Keratinocyte (primary cell): ENCODE data around the gene ZNF280D. TPM values are rescaled to one million over a fixed set of nuclear protein-coding genes. Genes with fewer than 3 reads are reported as not detected.

Source experiments
- DNase-seq: peaks from one replicate; pipeline ENCODE4 v3.0.0-alpha.2; 2011; ENCODE audit warnings: low read depth, missing footprints, low spot score
- FAIRE-seq: peaks from 2 replicates; lab custom pipeline; 2011; peaks lifted over from hg19 to GRCh38; lab: Jason Lieb, UNC
- H2AFZ ChIP-seq: 2 replicates; pipeline ENCODE4 v1.6.0; 2012; ENCODE audit warnings: low read length, control low read depth, inconsistent platforms; ENCODE audit not compliant: control insufficient read depth
- H3K27ac ChIP-seq: 2 replicates; pipeline ENCODE4 v1.5.1; 2011; ENCODE audit warnings: low read length; ENCODE audit not compliant: control insufficient read depth, insufficient read depth
- H3K27me3 ChIP-seq: 3 replicates; pipeline ENCODE4 v1.6.0; 2011; ENCODE audit warnings: low read length; ENCODE audit not compliant: control insufficient read depth, insufficient read depth; ENCODE audit errors: extremely low read depth
- H3K36me3 ChIP-seq, 2 experiments: 2 replicates in 1 of 2; 3 replicates in 1 of 2; pipeline ENCODE4 v1.5.1; 2011; ENCODE audit warnings: low read length in 2 of 2, mild to moderate bottlenecking in 1 of 2; ENCODE audit not compliant: control insufficient read depth in 2 of 2, insufficient read depth in 2 of 2; ENCODE audit errors: extremely low read depth in 1 of 2
- H3K4me1 ChIP-seq: 3 replicates; pipeline ENCODE4 v1.5.1; 2011; ENCODE audit warnings: low read length; ENCODE audit not compliant: control insufficient read depth, insufficient read depth; ENCODE audit errors: extremely low read depth
- H3K4me2 ChIP-seq: 3 replicates; pipeline ENCODE4 v1.6.0; 2011; ENCODE audit warnings: low read depth, low read length; ENCODE audit not compliant: control insufficient read depth, insufficient read depth; ENCODE audit errors: extremely low read depth
- H3K4me3 ChIP-seq, 3 experiments: fragments of 200-600 bp in 1 of 3; sonication (generic) in 1 of 3; 2 replicates in 2 of 3; 3 replicates in 1 of 3; pipeline ENCODE4 v1.5.1; 2011 to 2016; ENCODE audit warnings: low read length in 3 of 3, mild to moderate bottlenecking in 3 of 3, control low read depth in 2 of 3, inconsistent platforms in 1 of 3, low read depth in 1 of 3, mixed read lengths in 1 of 3, mixed run types in 1 of 3, moderate library complexity in 1 of 3; ENCODE audit not compliant: control insufficient read depth in 2 of 3, insufficient read depth in 2 of 3; ENCODE audit errors: extremely low read depth in 1 of 3
- H3K79me2 ChIP-seq: 2 replicates; pipeline ENCODE4 v1.6.0; 2012; ENCODE audit warnings: low read length; ENCODE audit not compliant: control insufficient read depth, insufficient read depth
- H3K9ac ChIP-seq: 3 replicates; pipeline ENCODE4 v1.6.0; 2011; ENCODE audit warnings: low read length; ENCODE audit not compliant: control insufficient read depth, insufficient read depth; ENCODE audit errors: extremely low read depth
- H3K9me1 ChIP-seq: 3 replicates; pipeline ENCODE4 v1.6.0; 2011; ENCODE audit warnings: low read length; ENCODE audit not compliant: control insufficient read depth, insufficient read depth; ENCODE audit errors: extremely low read depth
- H3K9me3 ChIP-seq: 2 replicates; pipeline ENCODE4 v1.5.1; 2012; ENCODE audit warnings: low read depth, low read length; ENCODE audit not compliant: control insufficient read depth
- H4K20me1 ChIP-seq: 3 replicates; pipeline ENCODE4 v1.6.0; 2011; ENCODE audit warnings: low read length; ENCODE audit not compliant: control insufficient read depth, insufficient read depth; ENCODE audit errors: extremely low read depth
- EZH2 ChIP-seq: IDR thresholded peaks from one replicate; pipeline ENCODE4 v1.6.1; 2012; ENCODE audit warnings: inconsistent platforms, mild to moderate bottlenecking, low read length, moderate library complexity
- dilution Hi-C: fragments of 300-500 bp; cut with MboI; formaldehyde crosslinking; loops from one replicate; pipeline ENCODE4 v1.7.0; 2020; ENCODE audit warnings: low sequenced_read_pairs; ENCODE audit not compliant: extremely low pct_ligation_motif_present
- polyA plus RNA-seq, 5 experiments: library from polyadenylated mRNA; depleted of rRNA in 3 of 5; stranded (reverse) in 3 of 5; stranded (forward) in 1 of 5; unstranded in 1 of 5; fragments of >200 nt; gene quantifications; 1 replicate in 1 of 5; 2 replicates in 3 of 5; 3 replicates in 1 of 5; pipeline versions ENCODE4 v1.2.1 to v1.2.3, GENCODE V29; 2011 to 2012; ENCODE audit warnings: missing spikeins in 2 of 5, low read depth in 1 of 5, low replicate concordance in 1 of 5
- TF ChIP-seq, protein P1 (sequence below), 3 experiments: IDR thresholded peaks in 1 of 3; conservative IDR thresholded peaks in 1 of 3; optimal IDR thresholded peaks in 1 of 3; 2 replicates in 2 of 3; 3 replicates in 1 of 3; pipeline versions ENCODE3 to v1.5.1; 2011; ENCODE audit warnings: low read length in 3 of 3, mild to moderate bottlenecking in 3 of 3, moderate library complexity in 2 of 3, control low read depth in 1 of 3, inconsistent platforms in 1 of 3; ENCODE audit not compliant: insufficient read depth in 2 of 3; ENCODE audit errors: extremely low read depth in 1 of 3

ZNF280D gene
- polyA plus RNA-seq, 1 donor (not counting 4 experiments of a cell fraction or from before 2014, with no cell fraction given): 8.7 TPM

- no peak overlapping the region for H3K9ac ChIP-seq
- no peak overlapping the region for H3K4me3 ChIP-seq
- TF ChIP-seq EZH2: no peak
- TF ChIP-seq, protein P1, sequence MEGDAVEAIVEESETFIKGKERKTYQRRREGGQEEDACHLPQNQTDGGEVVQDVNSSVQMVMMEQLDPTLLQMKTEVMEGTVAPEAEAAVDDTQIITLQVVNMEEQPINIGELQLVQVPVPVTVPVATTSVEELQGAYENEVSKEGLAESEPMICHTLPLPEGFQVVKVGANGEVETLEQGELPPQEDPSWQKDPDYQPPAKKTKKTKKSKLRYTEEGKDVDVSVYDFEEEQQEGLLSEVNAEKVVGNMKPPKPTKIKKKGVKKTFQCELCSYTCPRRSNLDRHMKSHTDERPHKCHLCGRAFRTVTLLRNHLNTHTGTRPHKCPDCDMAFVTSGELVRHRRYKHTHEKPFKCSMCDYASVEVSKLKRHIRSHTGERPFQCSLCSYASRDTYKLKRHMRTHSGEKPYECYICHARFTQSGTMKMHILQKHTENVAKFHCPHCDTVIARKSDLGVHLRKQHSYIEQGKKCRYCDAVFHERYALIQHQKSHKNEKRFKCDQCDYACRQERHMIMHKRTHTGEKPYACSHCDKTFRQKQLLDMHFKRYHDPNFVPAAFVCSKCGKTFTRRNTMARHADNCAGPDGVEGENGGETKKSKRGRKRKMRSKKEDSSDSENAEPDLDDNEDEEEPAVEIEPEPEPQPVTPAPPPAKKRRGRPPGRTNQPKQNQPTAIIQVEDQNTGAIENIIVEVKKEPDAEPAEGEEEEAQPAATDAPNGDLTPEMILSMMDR (optimal IDR thresholded peaks at IDR 0.05 in 1 of 3, IDR thresholded peaks at IDR 0.05 in 1 of 3, conservative IDR thresholded peaks at IDR 0.05 in 1 of 3; ENCODE audit: extremely low read depth in 1 of 3, insufficient read depth in 2 of 3, low read length in 3 of 3): no peak
- H3K9me1 ChIP-seq: no peaks in the 10 kb centered on the region
- DNase-seq (no peak), FAIRE-seq (no peak)
- H2AFZ ChIP-seq: no peak overlapping the region
- no peaks in the 10 kb centered on the region for H4K20me1 ChIP-seq
- H3K27me3 ChIP-seq: no peaks in the 10 kb centered on the region
- H3K4me2 ChIP-seq: no peak overlapping the region
- dilution Hi-C loops: loop anchor here (25.0 kb wide), 1 partner anchor 121 kb away; no protein-coding TSS in a partner anchor
- H3K27ac ChIP-seq: no peak overlapping the region
- no peaks in the 10 kb centered on the region for H3K9me3 ChIP-seq
- no peaks in the 10 kb centered on the region for H3K36me3 ChIP-seq
- H3K79me2 ChIP-seq: no peaks in the 10 kb centered on the region
- H3K4me1 ChIP-seq: no peaks in the 10 kb centered on the region
Observed at GRCh38 chr15:56608140-56608778, 125.0 kb downstream of the ZNF280D start.

DNA sequence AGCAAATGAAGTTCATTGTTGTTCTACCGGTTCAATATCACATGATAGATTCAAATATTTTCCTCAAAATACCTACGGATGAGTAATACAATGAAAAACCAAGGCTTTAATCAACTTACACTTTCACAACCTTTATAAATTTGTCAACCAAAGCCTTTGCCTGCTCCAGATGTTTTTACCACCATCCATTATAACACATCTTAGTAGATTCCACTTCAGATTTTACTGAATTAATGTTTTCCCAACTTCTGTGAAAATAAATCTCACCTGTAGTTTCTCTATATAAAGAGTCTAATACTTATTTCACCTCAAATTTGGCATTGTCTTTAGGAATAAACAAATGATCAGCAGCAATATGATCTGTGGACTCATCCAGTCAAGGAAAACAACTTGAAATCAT, 131.1 kb downstream of the ZNF280D start:
- no peak for FAIRE-seq
- no peak for DNase-seq
- Histone ChIP-seq H3K9ac (no peak overlapping the region), H3K27ac (no peak overlapping the region), H3K4me2 (no peak overlapping the region), H4K20me1 (no peaks in the 10 kb centered on the region), H3K27me3 (no peaks in the 10 kb centered on the region), H3K9me3 (no peaks in the 10 kb centered on the region), H2AFZ (no peak overlapping the region), H3K4me1 (no peaks in the 10 kb centered on the region), H3K79me2 (no peaks in the 10 kb centered on the region), H3K9me1 (no peaks in the 10 kb centered on the region), H3K36me3 (no peaks in the 10 kb centered on the region), H3K4me3 (no peak overlapping the region)
- dilution Hi-C loops: loop anchor here (25.0 kb wide), 1 partner anchor 115 kb away; no protein-coding TSS in a partner anchor
- TF ChIP-seq EZH2: no peak
- TF ChIP-seq, protein P1 (optimal IDR thresholded peaks at IDR 0.05 in 1 of 3, IDR thresholded peaks at IDR 0.05 in 1 of 3, conservative IDR thresholded peaks at IDR 0.05 in 1 of 3; ENCODE audit: extremely low read depth in 1 of 3, insufficient read depth in 2 of 3, low read length in 3 of 3): no peak
